ENCODE results near the gene GALNT2.

GALNT2 gene

DNA sequence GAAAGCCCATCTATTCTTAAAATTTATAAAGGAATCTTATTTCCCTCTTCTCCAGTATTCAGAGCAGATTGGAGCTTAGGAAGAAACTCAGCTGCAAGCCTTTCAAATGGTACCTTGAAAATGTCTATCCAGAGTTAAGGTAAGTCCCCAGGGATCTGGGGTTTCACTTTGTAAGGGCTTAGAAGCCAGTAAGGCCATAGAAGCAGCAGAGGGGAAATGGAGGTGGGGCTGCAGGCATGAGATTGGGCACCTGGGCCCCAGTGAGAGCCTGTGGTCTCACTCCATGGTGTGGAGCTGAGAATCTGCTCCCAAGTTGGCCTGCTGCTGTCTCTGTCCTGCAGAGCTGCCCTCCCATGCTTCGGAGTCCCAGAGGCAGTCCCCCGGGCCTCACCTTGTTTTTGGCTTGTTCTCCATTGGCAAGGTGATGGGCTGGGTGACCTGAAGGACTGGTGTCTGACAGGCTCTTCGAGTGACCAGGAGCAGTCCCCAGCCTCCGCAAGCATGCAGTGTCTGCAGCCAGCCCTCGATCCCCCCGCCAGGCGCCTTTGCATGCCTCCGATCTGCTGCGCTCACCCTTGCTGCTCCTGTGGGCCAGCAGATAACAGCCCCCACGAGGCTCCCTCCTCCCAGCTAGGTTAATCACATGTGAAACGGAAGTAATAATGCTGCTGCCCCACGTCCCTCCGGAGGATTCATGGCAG lies 196.0 kb downstream of the GALNT2 start:
- no peak for DNase-seq (ENCODE audit: low read depth)

DNA sequence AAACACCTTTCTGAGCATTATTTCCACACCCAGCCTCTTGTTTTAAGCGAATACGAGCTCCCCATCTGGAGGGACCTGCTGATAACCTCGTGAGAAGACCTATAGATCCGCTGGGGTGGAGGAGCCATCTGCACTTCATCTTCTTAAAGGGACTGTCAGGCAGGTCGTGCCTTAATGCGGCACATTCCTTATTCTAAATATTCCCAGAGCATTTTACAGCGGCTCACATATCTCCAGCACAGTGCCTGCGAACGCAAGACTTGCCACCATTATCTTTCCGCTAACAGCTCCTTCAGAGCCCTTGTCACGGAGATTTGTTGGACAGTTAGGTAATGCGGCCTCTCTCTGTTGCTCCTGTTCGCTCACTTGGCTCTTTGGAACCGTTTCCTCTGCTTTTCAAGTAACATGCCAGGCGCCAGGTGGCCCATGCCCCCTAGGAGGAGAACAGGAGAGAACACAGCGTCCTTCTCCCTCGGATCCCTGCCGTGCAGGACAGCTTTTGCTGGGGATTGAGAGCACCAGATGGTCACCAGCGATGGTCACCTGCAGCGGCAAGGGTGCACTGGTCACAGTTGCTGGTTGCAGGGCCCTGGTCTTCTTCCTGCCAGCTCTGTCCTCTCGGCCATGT lies 196.6 kb downstream of the GALNT2 start:
- no peak for DNase-seq (ENCODE audit: low read depth)

DNA sequence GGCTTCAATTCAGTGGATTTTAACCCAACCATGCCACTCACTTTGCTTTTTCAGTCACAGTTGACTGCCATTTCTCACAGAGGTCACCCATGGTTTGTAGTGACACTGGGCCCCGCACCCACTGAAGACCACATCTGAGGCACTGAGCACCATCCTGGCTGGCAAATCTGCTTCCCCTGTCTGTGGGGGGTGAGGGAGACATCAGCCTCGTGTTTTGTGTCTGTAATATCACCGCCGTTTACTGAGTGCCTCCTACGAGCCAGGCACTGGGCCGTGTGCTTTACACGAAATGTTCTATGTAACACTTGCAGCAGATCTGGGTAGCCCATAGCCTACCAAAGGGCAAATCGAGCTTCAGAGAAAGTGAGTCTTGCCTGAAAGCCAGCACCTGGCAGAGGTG lies 197.3 kb downstream of the GALNT2 start:
- no peak for DNase-seq (ENCODE audit: low read depth)

DNA sequence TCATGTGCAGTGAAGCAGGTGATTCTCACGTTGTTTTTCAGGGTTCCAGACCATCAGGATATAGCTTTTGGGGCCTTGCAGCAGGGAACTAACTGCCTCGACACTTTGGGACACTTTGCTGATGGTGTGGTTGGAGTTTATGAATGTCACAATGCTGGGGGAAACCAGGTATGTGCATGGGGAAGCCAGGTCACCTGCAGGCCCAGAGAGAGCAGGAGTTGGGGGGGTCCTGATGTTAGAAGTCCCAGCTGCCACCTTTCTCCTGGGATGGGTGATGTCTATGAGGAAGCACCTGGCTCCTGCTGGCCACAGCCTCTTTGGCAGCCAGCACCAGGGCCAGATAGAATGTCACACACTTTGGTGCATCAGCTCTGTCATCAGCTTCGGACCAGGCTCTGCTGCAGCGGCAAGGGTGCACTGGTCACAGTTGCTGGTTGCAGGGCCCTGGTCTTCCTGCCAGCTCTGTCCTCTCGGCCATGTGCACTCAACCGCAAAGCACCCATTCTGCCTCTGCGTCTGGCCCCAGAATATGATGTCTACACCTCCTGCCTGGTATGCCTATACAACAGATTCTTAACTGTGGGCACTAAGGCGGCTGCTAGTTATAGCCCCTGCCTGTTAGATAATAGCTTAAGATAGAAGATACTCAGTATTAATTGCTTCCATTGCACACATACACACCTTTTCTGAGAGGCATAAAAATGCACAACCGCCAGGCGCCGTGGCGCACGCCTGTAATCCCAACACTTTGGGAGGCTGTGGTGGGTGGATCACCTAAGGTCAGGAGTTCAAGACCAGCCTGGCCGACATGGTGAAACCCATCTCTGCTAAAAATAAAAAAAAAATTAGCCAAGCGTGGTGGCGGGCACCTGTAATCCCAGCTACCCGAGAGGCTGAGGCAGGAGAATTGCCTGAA lies 198.4 kb downstream of the GALNT2 start:
- DNase-seq (ENCODE audit: low read depth): no peak

DNA sequence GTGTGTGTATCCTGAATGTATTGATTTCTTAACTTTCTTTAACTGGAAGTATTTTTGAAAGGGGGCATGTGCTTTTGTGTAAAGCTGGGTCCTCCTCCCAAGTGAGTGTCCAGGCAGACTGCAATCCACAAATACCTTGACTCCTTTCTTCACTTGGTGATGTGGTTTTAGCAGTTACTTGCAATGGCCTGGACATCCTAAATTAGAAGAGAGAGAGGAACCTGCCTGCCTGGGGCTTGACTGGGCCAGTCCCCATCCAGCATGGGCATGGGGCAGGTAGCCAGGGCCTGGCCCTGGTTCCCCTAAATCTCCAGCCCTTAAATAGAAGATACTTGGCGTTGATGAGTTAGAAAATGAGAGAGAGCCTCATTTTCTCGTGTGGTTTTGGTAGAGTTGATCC lies 199.4 kb downstream of the GALNT2 start:
- no peak for DNase-seq (ENCODE audit: low read depth)

DNA sequence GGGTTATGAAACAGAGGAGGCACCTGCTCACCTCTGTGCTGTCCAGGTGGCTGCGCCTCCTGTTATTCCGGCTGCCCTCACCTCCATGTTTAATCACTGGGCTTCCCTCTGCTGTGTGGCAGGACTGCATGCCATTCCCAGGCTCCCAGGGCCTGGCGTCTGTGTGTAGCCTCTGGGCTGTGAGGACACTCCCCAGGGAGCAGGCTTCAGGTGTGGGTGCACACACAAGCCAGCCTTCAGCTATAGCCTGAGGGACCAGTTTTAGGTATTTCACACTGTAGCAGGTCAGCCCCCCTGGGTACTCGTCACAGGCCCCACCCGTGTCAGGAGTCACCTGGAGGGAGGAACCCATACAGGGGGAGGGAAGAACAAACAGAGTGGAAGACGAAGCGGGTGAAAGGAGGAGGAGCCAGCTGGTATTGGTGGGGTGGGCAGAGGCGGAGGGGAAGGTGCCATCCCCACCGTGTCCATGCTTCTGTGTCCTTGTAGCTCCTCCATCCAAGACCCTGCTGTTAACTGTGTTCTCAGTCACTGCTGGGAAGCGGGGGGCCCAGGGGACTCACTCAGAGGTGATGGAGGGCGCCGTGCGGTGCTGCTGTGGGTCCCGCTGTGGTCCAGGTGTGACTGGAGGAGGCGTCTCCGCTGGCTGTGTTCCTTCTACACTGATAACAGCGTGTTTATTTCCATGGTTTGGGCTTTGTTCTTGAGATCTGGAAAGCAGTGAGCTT lies 200.5 kb downstream of the GALNT2 start:
- no peak for DNase-seq (ENCODE audit: low read depth)

DNA sequence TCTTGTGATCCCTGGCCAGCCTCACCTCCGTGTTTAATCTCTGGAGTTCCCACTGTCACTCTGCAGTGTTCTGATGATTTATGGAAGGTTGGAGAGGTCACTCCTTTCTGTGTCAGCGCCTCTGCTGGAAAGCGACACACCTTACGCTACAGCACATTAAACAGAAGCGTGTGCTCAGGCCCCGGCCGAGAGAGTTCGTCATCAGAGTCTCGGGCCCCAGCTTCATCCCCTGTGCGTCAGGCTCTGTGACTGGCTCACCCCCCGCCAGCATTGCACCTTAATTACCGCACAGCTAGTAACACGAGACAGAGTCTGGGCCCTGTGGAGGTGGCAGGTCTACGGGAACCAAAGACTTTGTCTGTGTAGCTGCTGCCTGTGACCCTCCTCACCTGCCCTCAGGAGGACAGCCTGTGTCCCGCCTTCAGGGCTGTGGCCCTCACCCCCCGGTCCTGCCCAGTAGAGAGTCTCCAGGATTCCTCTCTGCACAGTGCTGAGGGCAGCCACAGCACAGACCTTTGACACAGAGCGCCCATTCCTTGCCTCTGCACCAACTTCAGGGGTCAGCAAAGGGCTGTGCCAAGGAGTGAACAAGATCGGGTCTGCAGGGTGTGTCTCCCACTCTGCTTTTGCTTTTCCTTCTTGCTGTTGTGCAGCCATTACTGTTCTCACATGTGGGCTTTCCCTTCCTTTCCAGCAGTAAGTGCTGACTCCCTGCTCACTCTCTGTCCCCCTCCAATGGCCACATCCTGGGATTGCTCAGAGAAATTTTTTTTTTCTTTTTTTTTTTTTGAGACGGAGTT lies 201.5 kb downstream of the GALNT2 start:
- DNase-seq (ENCODE audit: low read depth): peak; percentile 46

DNA sequence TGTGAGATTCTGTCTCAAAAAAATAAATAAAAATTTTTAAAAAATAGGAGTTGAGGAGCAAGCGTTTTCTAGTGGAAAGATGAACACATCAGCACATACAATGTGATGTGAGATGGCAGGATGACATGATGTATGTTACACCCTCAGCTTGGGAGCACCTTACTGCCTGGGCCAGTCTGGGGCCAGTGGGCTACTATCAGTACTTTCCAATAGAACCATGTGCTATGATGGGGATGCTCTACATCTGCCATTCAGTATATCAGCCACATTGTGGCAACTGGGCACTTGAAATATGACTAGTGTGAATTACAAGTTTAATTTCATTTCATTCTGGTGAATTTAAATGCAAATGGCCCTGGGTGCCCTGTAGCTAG lies 203.1 kb downstream of the GALNT2 start:
- DNase-seq (ENCODE audit: low read depth): no peak

DNA sequence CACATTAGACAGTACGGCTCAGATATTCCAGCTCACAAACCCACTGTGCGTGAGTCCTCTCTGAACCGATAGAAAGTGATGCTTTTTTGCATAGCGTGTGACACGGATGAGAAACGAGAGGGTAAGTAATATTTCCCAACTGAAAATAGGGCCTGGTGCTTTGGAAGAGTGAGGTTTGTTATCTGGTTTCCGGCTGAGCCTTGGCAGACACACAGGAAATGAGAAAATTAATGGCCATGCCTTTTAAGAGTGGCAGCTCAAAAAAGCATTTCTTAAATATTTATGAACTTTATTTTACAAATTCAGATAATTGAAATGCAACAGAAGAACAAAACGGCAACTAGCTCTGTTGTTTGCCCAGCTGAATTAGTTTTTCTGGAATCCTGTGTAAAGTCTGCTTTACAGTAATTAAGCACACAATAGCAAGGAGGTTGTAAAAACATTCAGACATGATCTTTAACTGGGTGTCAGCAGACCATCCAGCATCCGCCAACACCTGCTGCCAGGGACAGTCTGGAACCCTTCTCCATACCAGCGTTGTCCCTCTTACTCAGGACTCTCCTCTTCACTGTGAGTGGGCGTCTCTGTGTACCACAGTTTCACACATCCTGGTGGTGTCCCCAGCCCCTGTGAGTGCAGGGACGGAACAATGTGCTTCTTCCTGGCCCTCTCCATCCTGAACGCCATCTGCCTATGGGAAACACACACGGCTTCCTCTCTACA lies 203.7 kb downstream of the GALNT2 start:
- DNase-seq (ENCODE audit: low read depth): no peak

DNA sequence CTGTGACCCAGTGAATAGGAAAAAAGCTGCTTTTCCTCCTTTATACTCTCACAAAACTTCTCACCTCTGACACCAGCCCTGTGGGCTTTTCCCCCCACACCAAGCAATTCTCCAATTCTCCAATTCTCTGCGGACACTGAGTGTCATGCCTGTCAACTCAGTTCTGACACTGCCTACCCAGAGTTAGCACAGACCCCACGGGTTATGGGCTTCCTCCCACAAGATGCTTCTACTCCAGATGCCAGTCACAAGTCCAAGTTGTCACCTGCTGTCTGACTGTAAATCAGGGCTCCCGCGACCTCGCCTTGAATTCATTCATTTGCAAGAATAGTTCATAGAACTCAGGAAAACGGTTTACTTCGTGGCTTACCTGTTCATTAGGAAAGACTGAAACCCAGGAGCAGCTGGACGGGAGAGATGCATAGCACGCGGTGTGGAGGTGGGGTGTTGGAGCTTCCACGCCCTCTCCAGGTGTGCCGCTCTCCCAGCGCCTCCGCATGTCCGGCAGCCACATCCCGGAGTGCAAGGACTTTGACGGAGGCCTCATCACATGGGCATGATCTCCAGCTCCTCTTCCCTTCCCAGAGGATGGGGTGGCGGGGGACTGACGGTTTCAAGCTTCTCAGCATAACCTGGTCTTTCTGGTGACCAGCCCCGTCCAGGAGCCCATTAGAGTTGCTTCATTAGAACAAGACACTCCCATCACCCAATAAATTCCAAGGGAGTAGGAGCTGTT lies 204.4 kb downstream of the GALNT2 start:
- no peak for DNase-seq (ENCODE audit: low read depth)

DNA sequence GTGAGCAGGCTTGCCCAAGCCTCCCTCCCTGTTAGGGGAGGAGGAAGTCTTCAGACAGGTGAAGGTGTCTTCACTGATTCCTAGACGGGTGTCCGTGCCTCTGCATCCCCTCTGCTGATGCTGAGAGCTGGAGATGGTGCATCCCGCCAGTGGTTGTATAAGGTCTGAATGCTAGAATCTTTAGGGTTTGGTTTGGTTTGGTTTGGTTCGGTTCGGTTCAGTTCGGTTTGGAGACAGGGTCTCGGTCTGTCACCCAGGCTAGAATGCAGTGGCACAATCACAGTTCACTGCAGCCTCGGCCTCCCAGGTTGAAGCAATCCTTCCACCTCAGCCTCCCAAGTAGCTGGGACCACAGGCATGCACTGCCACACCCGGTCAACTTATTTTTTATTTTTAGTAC lies 205.5 kb downstream of the GALNT2 start:
- DNase-seq (ENCODE audit: low read depth): no peak

DNA sequence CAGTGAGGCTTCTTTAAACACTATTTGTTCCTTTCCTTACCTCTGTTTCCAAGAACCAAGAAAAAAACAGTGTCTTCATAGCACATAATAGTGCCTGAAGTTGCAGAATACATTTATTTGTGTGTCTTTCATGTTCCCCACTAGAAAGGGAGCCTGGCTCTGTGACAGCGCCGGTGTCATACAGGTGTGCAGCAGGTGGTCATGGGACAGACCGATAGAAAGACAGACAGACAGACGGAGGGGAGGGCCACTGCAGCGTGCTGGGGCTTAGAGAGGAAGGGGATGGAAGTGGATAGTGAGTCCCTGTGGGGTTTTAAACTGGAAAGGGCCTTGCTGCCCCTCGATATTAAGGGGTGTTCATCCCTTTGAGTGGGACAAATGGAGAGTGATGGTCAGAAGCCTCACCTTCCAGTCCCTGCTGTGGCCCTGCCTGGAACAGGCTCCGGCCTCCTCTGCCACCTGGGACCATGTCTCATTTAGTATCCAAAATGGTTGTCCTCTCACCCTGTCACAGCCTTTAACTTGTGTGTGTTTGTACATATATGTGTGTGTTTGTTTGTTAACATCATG lies 206.2 kb downstream of the GALNT2 start:
- DNase-seq (ENCODE audit: low read depth): no peak

DNA sequence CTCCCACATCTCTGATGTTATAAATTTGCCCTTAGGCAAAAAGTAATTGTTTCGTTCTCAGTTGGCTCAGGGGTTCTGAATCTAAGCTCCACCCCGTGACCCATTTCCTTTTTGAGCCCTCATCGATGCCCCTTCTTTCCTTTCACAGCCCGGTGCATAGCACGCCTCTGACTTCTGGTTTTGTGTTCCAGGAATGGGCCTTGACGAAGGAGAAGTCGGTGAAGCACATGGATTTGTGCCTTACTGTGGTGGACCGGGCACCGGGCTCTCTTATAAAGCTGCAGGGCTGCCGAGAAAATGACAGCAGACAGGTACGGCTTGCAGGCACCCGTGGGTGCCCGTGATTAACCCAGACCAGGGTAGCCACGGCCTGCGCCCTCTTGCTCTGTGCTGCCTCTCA lies 207.2 kb downstream of the GALNT2 start:
- no peak for DNase-seq (ENCODE audit: low read depth)

DNA sequence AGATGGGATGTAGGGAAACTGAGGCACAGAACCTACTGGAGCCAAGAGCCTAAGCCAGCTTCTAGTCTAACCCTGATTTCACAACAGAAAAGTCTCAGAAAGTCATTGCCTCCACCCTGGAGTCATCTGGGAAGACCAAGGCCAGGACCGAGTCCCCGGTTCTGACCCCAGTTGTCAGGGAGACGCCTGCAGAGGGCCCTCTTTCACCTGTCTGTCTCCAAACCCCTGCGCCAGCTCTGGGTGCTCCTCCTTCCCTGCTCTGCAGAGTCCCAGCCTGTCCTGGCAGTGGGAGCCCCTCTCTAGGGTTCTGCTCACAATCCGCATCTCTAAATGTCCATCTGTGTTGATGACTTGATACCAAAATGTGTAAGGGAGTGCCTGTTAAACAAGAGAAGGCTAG lies 209.4 kb downstream of the GALNT2 start:
- no peak for DNase-seq (ENCODE audit: low read depth)

DNA sequence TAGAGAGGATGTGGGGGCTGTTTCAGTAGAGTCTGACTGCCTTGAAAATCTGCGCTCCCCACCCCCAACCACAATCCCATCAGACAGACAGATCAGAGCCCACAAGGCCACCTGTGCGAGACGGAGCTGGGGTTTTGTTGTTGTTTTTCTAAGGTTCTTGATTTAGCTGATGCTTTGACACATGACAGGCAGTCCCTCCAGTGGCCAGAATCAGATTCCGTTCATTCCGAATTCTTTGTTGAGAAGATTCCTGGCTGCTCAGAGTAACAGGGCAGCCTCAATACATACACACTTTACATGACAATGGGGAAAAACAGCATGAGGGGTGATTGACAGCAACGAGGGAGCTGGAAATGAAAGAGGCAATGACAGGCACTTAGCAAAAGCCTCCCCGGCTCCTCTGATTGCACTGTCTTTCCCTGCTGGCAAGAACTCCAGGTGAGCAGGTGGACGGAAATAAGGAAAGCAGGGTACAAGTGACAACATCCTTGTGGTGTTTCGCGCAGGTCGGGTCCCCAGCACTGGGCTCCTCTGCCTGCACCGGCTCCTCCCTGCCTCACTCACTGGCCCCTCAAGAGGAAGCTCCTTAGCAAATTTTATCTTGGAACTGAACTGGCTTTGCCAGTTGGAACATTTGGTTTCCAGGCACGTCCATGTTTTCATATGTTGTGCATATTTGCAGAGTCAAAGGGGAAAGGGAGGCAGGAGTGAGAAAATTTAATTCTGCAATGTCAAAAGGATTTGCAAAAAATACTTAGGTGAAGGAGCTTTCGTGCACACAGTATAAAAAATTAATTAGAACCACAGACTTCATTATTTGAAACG lies 210.4 kb downstream of the GALNT2 start:
- DNase-seq (ENCODE audit: low read depth): no peak

DNA sequence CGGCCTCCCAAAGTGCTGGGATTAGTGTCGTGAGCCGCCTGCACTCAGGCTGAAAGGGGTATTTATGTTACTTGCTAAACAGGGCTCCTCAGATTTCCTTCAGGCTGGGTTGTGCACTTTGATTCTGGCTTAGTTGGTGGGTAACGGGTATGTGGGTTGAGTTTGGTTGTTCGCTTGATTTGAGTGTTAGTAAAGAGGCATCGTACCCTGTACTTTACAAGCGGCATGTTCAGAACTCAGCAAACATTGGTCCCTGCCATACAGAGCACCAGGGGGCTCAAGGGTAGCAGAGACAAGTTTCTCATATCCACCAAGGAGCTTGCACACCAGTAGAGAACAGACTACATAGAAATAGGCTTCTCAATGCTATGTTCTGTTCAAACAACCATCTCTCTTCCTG lies 211.3 kb downstream of the GALNT2 start:
- DNase-seq (ENCODE audit: low read depth): no peak

DNA sequence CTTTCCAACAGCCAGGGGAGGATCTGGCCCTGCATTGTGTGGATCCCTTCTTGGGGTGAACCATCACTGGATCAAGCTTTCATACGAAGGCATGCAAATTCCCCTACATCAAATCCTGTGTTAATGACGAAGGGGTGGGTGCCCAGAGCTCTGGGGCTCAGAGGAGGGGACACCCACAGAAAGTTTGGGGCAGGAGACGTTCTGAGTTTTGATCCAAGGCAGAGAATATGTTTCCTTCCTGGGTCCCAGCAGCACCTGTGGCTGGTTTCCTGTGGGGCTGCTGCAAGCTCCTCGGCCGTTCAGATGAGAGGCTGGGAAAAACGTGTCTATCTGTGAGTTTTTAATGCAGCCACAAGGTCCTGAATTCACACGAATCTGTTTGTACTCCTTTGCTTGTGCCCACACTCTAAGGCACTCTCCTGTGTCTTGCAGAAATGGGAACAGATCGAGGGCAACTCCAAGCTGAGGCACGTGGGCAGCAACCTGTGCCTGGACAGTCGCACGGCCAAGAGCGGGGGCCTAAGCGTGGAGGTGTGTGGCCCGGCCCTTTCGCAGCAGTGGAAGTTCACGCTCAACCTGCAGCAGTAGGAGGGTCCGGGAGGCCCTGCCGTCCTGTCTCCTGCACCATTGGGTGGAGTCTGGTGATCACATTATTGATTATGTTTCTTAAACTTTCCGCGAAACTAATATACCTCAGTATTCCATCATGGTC lies 212.0 kb downstream of the GALNT2 start:
- DNase-seq (ENCODE audit: low read depth): no peak

DNA sequence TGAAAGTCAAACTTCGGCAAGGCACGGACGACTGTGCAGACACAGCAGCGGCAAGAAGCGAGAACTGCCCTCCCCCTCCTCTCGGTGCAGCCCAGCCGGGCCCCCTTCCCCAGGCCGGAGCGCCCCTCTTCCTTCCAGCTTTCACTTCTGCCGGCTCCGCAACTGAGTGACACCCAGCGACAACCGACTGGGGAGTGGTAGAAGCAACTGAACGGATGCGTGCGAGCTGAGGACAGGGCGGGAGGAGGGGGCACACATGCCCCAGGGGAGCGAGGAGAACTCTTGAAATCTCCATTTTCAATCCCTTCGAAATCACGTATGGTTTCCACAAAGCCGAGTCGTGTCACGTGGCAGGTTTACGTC lies 212.5 kb downstream of the GALNT2 start:
- DNase-seq (ENCODE audit: low read depth): no peak
